CD4-positive, CD25-positive, alpha-beta regulatory T cell (primary cell): ENCODE results near the gene GCKR. TPM values are rescaled to one million over a fixed set of nuclear protein-coding genes. Genes with fewer than 3 reads are reported as not detected.

ENCODE experiments used
- ATAC-seq, 2 donors: fragments of 150-1000 bp; cut with Tn5 transposase; one replicate each; pipeline ENCODE4 v1.10.0; 2021; ENCODE audit warnings: low read depth in 2 of 2, moderate number of reproducible peaks in 2 of 2, moderate library complexity in 1 of 2
- DNase-seq, 3 donors: peaks; one replicate each; pipeline versions ENCODE4 v3.0.0 to v3.0.0-alpha.2; 2012 to 2022; ENCODE audit warnings: mixed read lengths in 1 of 3
- H3K27ac ChIP-seq: one replicate; pipeline ENCODE4 v1.7.0; 2013; ENCODE audit warnings: mild to moderate bottlenecking, low read length; ENCODE audit not compliant: insufficient read depth, poor library complexity, severe bottlenecking
- H3K27me3 ChIP-seq: one replicate; pipeline ENCODE4 v1.7.0; 2013; ENCODE audit warnings: low read length; ENCODE audit not compliant: control insufficient read depth, insufficient read depth
- H3K36me3 ChIP-seq: one replicate; pipeline ENCODE4 v1.7.0; 2013; ENCODE audit warnings: mild to moderate bottlenecking, low read length, moderate library complexity; ENCODE audit not compliant: control insufficient read depth, insufficient read depth
- H3K4me1 ChIP-seq: 2 replicates; pipeline ENCODE4 v1.7.0; 2013; ENCODE audit warnings: mild to moderate bottlenecking, low read length; ENCODE audit not compliant: insufficient read depth, control insufficient read depth, poor library complexity, severe bottlenecking
- H3K4me3 ChIP-seq: one replicate; pipeline ENCODE4 v1.7.0; 2013; ENCODE audit warnings: low read depth, mild to moderate bottlenecking, low read length, moderate library complexity
- H3K9me3 ChIP-seq, 2 experiments: 1 replicate in 1 of 2; 2 replicates in 1 of 2; pipeline ENCODE4 v1.7.0; 2013; ENCODE audit warnings: low read length in 2 of 2, mild to moderate bottlenecking in 1 of 2, moderate library complexity in 1 of 2; ENCODE audit not compliant: control insufficient read depth in 2 of 2
- H3K27ac Mint-ChIP-seq, 3 donors: one replicate each; pipeline ENCODE4 v1.8.0; 2020 to 2022; ENCODE audit warnings: mild to moderate bottlenecking in 3 of 3, mixed read lengths in 3 of 3, moderate library complexity in 2 of 3
- H3K27me3 Mint-ChIP-seq: one replicate; pipeline ENCODE4 v1.8.0; 2022; ENCODE audit warnings: mild to moderate bottlenecking, mixed read lengths
- H3K36me3 Mint-ChIP-seq: one replicate; pipeline ENCODE4 v1.8.0; 2020; ENCODE audit warnings: mixed read lengths
- H3K4me1 Mint-ChIP-seq, 4 donors: one replicate each; pipeline ENCODE4 v1.8.0; 2020 to 2022; ENCODE audit warnings: mixed read lengths in 4 of 4, mild to moderate bottlenecking in 1 of 4
- H3K4me3 Mint-ChIP-seq, 4 donors: one replicate each; pipeline ENCODE4 v1.8.0; 2020 to 2022; ENCODE audit warnings: mild to moderate bottlenecking in 4 of 4, mixed read lengths in 4 of 4, moderate library complexity in 3 of 4
- H3K9me3 Mint-ChIP-seq, 7 donors: one replicate each; pipeline ENCODE4 v1.8.0; 2020 to 2022; ENCODE audit warnings: mixed read lengths in 7 of 7, mild to moderate bottlenecking in 3 of 7, moderate library complexity in 2 of 7
- polyA plus RNA-seq, 4 donors: library from polyadenylated mRNA; unstranded; fragments of 300-500 nt; fragmentation: Illumina TruSeq; gene quantifications; one replicate each; pipeline ENCODE4 v1.2.3, GENCODE V29; 2021
- total RNA-seq: library from RNA; stranded (reverse); gene quantifications from one replicate; pipeline ENCODE4 v1.2.3, GENCODE V29; 2022

Gene GCKR
- total and polyA plus RNA-seq, 5 donors from 2014 or later, result not detected

- no peak for ATAC-seq
- DNase-seq, result no peak
- no peak overlapping the region for H3K27ac Mint-ChIP-seq
- Histone ChIP-seq H3K27ac (no peak overlapping the region), H3K36me3 (no peaks in the 10 kb centered on the region), H3K4me1 (peaks cover 12% of the 10 kb centered on the region), H3K27me3 (peaks cover 34% of the 10 kb centered on the region), H3K4me3 (no peak overlapping the region), H3K9me3 (no peaks in the 10 kb centered on the region)
- peak overlapping the region in 3 of 4 donors; percentile 43 to 61 (median 56) for H3K4me3 Mint-ChIP-seq
- H3K36me3 Mint-ChIP-seq, result peaks cover 4% of the 10 kb centered on the region
- H3K27me3 Mint-ChIP-seq, result peaks cover 53% of the 10 kb centered on the region
- peaks cover 4 to 19% (median 10%) of the 10 kb centered on the region in 4 donors for H3K4me1 Mint-ChIP-seq
- peaks cover 0 to 3% (median 0%) of the 10 kb centered on the region in 7 donors for H3K9me3 Mint-ChIP-seq
These were observed 741 bp upstream of the GCKR start for GRCh38 chr2:27495840-27496356.

- H3K36me3 Mint-ChIP-seq, result peaks cover 4% of the 10 kb centered on the region
These were observed 619 bp downstream of the GCKR start for GRCh38 chr2:27497288-27497627.

DNA sequence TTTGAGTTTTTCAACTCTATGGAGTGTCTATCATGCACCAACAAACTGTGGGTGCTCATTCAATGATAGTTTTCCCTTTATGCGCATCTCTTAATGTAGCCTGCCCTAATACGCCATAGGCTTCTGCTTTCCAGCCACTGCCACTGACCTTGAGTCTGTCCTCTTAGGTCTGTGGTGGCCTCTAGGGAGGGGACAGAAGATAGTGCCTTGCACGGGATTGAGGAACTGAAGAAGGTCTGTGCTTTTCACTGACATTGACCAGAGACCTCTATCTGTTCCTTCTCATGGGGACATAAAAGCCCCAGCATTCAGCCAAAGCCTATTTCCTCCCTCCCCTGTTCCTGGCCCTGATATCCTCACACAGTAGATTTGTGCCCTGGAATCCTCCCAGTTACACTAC, 2.3 kb downstream of the GCKR start:
- Mint-ChIP-seq H3K4me1 (peaks cover 4 to 13% (median 10%) of the 10 kb centered on the region in 4 donors), H3K9me3 (peaks cover 0 to 3% (median 0%) of the 10 kb centered on the region in 7 donors), H3K27ac (peak overlapping the region in 1 of 3 donors; percentile 29), H3K36me3 (peaks cover 4% of the 10 kb centered on the region), H3K27me3 (peaks cover 50% of the 10 kb centered on the region), H3K4me3 (no peak overlapping the region)
- H3K4me1 ChIP-seq, result peaks cover 12% of the 10 kb centered on the region
- no peak for ATAC-seq
- H3K27ac ChIP-seq, result no peak overlapping the region
- H3K4me3 ChIP-seq, result no peak overlapping the region
- no peaks in the 10 kb centered on the region for H3K9me3 ChIP-seq
- peaks cover 34% of the 10 kb centered on the region for H3K27me3 ChIP-seq
- no peak for DNase-seq
- H3K36me3 ChIP-seq, result no peaks in the 10 kb centered on the region

More at GRCh38 chr2:27497288-27497627, 619 bp downstream of the GCKR start:
- Histone ChIP-seq H3K27ac (no peak overlapping the region), H3K4me1 (peaks cover 12% of the 10 kb centered on the region), H3K4me3 (no peak overlapping the region), H3K9me3 (no peaks in the 10 kb centered on the region), H3K27me3 (peaks cover 34% of the 10 kb centered on the region), H3K36me3 (no peaks in the 10 kb centered on the region)
- Mint-ChIP-seq H3K27ac (no peak overlapping the region), H3K27me3 (peaks cover 53% of the 10 kb centered on the region), H3K4me3 (no peak overlapping the region), H3K9me3 (peaks cover 0 to 3% (median 0%) of the 10 kb centered on the region in 7 donors), H3K4me1 (peaks cover 4 to 17% (median 10%) of the 10 kb centered on the region in 4 donors)
- DNase-seq (no peak), ATAC-seq (no peak)

- H3K27me3 ChIP-seq, result peaks cover 23% of the 10 kb centered on the region
- Mint-ChIP-seq H3K9me3 (peaks cover 0 to 3% (median 0%) of the 10 kb centered on the region in 7 donors), H3K27ac (peak overlapping the region in 1 of 3 donors; percentile 12), H3K27me3 (peaks cover 41% of the 10 kb centered on the region), H3K4me1 (peaks cover 0 to 3% (median under 1%) of the 10 kb centered on the region in 4 donors), H3K36me3 (peaks cover 4% of the 10 kb centered on the region), H3K4me3 (no peak overlapping the region)
- ATAC-seq, result no peak
- no peaks in the 10 kb centered on the region for H3K9me3 ChIP-seq
- no peaks in the 10 kb centered on the region for H3K4me1 ChIP-seq
- no peak overlapping the region for H3K27ac ChIP-seq
- no peak overlapping the region for H3K4me3 ChIP-seq
- DNase-seq, result no peak
- no peaks in the 10 kb centered on the region for H3K36me3 ChIP-seq
These were observed 4.4 kb downstream of the GCKR start for GRCh38 chr2:27501042-27501441.

DNA sequence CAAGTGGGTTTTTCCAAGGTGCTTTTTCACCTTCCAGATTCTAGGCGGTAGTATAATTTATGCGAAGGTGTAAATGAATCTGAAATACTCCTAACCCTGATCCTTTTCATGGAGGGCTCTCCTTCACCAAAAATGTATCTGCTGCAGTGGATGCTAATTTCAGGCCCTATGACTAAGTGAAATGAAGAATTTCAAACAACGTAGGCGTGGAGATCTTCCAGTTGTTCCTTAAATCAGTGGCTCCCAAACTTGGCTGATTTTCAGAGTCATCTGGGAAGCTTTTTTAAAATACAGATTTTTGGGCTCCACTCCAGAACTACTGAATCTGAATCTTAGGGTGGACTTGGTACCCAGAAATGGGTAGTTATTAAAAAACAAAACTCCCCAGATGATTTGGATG, 5.5 kb downstream of the GCKR start:
- no peaks in the 10 kb centered on the region for H3K4me1 ChIP-seq
- Mint-ChIP-seq H3K4me3 (no peak overlapping the region), H3K27me3 (peaks cover 30% of the 10 kb centered on the region), H3K4me1 (no peaks in the 10 kb centered on the region), H3K36me3 (peaks cover 4% of the 10 kb centered on the region), H3K9me3 (peaks cover 0 to 3% (median 0%) of the 10 kb centered on the region in 7 donors), H3K27ac (no peak overlapping the region)
- ATAC-seq (no peak), DNase-seq (no peak)
- no peak overlapping the region for H3K27ac ChIP-seq
- H3K9me3 ChIP-seq, result no peaks in the 10 kb centered on the region
- no peaks in the 10 kb centered on the region for H3K36me3 ChIP-seq
- no peak overlapping the region for H3K4me3 ChIP-seq
- peaks cover 13% of the 10 kb centered on the region for H3K27me3 ChIP-seq

GRCh38 chr2:27506587-27506986, 9.9 kb downstream of the GCKR start:
- ATAC-seq (no peak), DNase-seq (no peak)
- H3K4me1 ChIP-seq, result no peaks in the 10 kb centered on the region
- no peak overlapping the region for H3K4me3 ChIP-seq
- Mint-ChIP-seq H3K4me1 (no peaks in the 10 kb centered on the region), H3K27ac (no peak overlapping the region), H3K4me3 (no peak overlapping the region), H3K27me3 (peaks cover 15% of the 10 kb centered on the region), H3K36me3 (no peaks in the 10 kb centered on the region), H3K9me3 (peaks cover 0 to 1% (median 0%) of the 10 kb centered on the region in 7 donors)
- H3K9me3 ChIP-seq, result no peaks in the 10 kb centered on the region
- no peak overlapping the region for H3K27ac ChIP-seq
- H3K27me3 ChIP-seq, result peaks cover 2% of the 10 kb centered on the region
- H3K36me3 ChIP-seq, result no peaks in the 10 kb centered on the region

GRCh38 chr2:27507293-27507692, 10.7 kb downstream of the GCKR start:
- DNase-seq, result no peak
- no peak for ATAC-seq
- Histone ChIP-seq H3K27ac (no peak overlapping the region), H3K4me1 (no peaks in the 10 kb centered on the region), H3K4me3 (no peak overlapping the region), H3K27me3 (peaks cover 2% of the 10 kb centered on the region), H3K9me3 (no peaks in the 10 kb centered on the region), H3K36me3 (no peaks in the 10 kb centered on the region)
- Mint-ChIP-seq H3K4me3 (no peak overlapping the region), H3K36me3 (no peaks in the 10 kb centered on the region), H3K27ac (no peak overlapping the region), H3K9me3 (peaks cover 0 to 1% (median 0%) of the 10 kb centered on the region in 7 donors), H3K27me3 (peaks cover 15% of the 10 kb centered on the region), H3K4me1 (no peaks in the 10 kb centered on the region)

GRCh38 chr2:27509326-27509725, 12.7 kb downstream of the GCKR start:
- no peak overlapping the region for H3K27ac ChIP-seq
- no peaks in the 10 kb centered on the region for H3K36me3 ChIP-seq
- Mint-ChIP-seq H3K27me3 (peaks cover 18% of the 10 kb centered on the region), H3K9me3 (peaks cover 0 to 1% (median 0%) of the 10 kb centered on the region in 7 donors), H3K36me3 (no peaks in the 10 kb centered on the region), H3K4me1 (no peaks in the 10 kb centered on the region), H3K27ac (no peak overlapping the region), H3K4me3 (no peak overlapping the region)
- H3K4me1 ChIP-seq, result no peaks in the 10 kb centered on the region
- H3K4me3 ChIP-seq, result no peak overlapping the region
- ATAC-seq (no peak), DNase-seq (no peak)
- no peaks in the 10 kb centered on the region for H3K9me3 ChIP-seq
- H3K27me3 ChIP-seq, result peaks cover 6% of the 10 kb centered on the region
